Embryonic facial prominence (tissue), 1 donor: Measurements from ENCODE around the gene C5orf63.
"Not testable (repeated sequence)": the region's sequence is repeated elsewhere in the genome, so short reads cannot be mapped to it uniquely, and the experiment has no call there.

Source experiments
- DNase-seq: peaks from one replicate; pipeline ENCODE4 v3.0.0-alpha.2; 2016; ENCODE audit errors: extremely low spot score

Gene C5orf63

DNA sequence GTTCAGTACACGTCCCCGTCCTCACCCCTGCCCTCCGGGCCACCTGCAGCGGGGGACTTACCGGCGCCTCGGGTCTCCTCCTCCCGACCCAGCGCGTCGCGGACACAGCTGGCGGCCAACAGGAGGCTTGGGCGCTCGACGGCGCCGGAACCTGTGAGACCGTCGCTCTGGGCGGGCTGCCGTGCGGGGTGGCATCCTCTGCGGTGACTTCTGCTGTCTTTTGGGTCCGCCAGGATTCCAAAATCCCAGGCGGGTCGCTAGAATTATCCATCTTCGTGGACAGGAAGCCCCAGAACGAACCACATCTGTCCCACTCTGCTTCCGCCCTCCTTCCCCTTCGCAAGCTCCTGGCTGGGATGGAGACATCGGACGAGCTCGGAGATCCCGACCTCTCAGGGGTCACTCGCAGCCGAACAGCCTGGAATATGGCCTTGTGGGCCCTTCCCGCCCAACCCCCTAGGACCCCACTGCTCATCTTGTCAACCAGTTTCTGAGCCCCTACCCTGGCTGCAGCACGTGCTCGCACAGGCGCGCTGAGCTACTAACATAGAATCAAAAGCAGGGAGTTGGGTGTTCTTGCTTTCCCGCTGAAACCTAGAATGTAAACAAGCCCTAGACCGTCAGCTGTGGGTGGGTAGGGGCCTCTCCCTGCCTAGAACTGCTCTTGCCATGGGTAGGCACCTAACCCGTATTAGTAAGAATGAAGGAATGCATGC, 42.0 kb downstream of the C5orf63 start:
- no peak for DNase-seq

DNA sequence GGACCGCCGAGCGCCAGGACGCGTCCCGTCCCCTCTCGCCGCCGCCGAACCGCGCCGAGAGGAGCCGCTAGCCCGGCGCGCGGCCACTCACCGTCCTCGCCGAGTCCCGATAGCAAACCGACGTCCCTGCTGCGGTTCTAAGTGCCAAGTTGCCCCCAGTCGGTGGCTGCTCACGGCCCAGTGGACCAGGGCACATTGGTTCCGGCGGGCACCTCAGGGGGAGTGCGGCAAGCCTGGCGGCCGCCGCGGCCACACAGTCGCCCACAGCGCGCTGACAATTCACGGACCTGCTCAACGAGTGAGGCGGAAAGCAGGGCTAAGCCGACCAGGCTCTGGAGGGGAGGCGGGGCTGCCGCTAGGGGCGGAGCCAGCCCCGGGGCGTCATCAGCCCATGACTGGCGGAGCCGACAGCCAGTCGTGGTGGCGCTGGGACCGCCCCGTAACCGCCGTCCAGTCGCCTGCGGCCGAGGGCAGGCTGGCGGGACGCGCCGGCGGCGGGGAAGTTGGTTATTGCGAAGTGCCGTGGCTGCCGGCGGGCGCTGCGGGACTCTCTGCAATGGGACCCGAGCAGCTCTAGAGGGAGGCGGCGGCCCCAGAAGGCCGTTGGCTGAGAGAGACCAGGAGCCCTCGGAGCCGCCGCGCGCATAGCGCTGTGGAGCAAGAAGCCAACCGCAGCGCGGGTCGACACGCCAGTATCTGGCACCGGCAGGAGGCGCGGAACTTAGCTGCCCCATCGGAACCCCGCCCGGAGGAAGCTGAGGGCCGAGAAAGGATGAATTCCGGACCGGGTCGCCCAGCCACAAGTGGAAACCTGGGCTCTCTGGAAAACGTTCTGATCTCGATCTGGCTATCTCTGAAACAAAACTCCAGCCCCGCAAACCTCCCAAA, 42.8 kb downstream of the C5orf63 start, which contains the start of gene MARCHF3:
Gene MARCHF3 (minus strand): TSS at position 300 of the 888 bp plus-strand sequence. CDS start 112,387 bp downstream, outside the sequence.
- peak; percentile 83 for DNase-seq

DNA sequence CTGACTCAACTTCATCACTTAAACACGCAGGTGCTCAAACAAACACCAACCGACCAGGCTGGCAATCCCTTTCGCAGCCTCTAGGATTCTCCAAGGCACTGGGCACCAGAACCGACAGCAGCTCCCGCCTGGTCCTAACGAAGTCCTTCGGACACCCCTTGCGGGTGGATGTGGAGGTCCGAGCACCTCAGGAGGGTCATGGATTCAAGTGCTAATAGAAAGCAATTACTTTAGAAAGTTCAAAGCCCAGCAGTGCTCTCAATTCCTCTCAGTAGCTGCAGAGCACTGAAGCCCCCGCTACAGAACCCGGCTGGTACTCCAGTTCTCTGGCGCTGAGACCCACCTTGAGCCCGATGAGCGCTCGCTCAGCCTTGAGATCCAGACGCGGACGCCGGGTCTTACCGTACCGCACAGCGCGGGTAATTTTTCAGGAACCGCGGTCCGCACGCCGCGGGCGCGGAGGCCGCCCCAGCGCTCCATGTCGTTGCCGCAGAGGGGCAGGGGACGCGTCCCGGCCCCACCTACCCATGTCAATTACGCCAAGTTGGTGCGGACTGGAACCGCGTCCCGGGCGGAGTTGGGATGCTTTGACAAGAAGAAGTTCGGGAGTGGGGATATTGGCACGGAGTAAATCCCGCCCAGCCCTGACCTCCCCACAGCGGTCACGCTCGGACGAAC, 43.6 kb downstream of the C5orf63 start:
- DNase-seq: no peak

GRCh38 chr5:127028822-127029457, 44.4 kb downstream of the C5orf63 start:
- DNase-seq: no peak

DNA sequence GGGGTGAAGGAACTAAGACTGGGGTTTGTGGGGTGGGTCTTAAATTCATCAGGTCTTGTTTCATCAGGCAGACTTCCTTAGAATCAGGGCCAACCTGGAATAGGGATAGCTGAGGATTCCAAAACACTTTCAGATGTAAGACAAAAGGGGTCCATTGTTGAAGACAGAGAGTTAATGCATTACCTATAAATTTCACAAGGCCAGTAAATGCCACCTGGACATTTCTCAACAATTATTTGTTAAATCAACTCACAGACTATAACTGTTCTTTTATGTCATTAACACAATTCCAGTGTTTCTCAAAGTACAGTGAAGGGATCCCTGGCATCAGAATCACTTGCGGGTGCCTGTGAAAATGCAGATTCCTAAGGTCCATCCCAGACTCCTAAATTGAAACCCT, 45.8 kb downstream of the C5orf63 start:
- no peak for DNase-seq

- DNase-seq: no peak
These were observed 47.1 kb downstream of the C5orf63 start for GRCh38 chr5:127026166-127026565.

- no peak for DNase-seq
These were observed 47.8 kb downstream of the C5orf63 start for GRCh38 chr5:127025467-127025866.

DNA sequence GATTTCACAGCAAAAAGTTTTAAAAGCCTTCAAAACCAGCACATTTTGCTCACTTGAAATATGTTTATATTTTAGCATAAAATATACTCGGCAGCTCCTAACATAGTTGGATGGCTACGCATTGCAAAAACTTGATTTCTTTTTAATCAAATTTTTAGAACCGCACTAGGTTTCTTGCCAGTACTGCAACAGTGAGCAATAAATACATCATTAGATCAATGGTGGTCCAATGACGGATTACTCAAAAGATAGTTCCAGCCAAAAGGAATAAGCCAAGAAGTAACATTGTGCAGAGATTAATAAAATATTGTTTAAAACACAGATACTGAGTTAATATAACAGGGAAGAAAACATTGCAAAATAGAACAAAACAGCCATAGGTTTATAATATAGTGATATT, 48.5 kb downstream of the C5orf63 start:
- DNase-seq: no peak

DNA sequence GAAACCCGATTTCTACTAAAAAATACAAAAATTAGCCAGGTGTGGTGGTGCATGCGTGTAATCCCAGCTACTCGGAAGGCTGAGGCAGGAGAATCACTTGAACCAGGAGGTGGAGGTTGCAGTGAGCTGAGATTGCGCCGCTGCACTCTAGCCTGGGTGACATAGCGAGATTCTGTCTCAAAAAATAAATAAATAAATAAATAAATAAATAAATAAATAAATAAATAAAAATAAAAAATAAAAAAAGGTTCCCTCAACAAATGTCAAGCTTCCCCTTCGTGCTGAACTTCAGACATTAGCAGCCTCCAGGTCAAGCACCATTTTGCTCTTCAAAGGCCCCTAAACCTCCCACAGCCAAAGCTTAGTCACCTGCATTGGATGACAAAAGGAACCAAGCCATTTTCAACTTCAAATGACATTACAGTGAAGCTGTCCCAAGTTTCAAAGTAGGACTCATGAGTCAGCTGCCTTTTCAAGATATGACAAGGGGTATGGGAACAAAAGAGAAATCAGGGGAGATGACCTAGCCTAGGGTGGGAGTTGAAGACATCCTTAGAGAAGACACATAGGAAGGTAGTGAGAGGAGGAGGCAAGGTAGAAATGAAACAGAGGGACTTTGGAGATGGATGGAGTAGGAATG, 49.6 kb downstream of the C5orf63 start:
- DNase-seq: not testable (repeated sequence)

- DNase-seq: no peak
These were observed 50.5 kb downstream of the C5orf63 start for GRCh38 chr5:127022846-127023245.

- DNase-seq: no peak
These were observed 53.4 kb downstream of the C5orf63 start for GRCh38 chr5:127019928-127020327.

- DNase-seq: not testable (repeated sequence)
These were observed 56.6 kb downstream of the C5orf63 start for GRCh38 chr5:127016722-127017121.

GRCh38 chr5:127015716-127016115, 57.6 kb downstream of the C5orf63 start:
- DNase-seq: no peak

DNA sequence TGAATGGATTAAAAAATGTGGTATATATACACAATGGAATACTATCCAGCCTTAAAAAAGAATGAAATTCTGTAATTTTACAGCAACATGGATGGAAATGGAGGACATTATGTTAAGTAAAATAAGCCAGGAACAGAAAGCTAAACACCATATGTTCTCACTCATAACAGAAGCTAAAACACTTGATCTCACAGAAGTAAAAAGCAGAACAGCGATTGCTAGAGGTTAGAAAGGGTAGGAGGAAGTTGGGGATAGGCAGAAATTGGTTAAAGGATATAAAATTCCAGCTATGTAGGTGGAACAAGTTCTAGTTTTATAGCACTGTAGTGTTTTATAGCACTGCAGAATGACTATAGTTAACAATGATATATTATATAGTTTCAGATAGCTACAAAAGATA, 58.7 kb downstream of the C5orf63 start:
- DNase-seq: no peak

- no peak for DNase-seq
These were observed 59.9 kb downstream of the C5orf63 start for GRCh38 chr5:127013407-127013806.

DNA sequence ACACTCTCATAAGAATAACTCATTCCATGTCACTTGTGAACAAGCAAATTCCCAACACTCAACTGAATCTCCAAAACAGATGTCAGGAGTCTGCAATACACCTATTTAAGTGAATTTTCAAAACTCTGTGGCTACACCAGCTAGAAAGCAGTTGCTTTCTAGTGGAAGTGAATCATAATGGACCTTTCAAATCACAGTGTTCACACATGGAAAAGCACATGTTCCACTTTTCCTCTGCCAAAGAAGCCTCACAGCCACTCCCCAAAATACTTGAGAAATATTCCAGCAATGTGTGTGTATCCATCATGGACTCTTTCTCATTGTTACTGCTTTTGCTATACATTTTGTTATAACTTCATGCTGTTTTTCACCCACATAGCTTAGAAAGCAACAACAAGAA, 60.4 kb downstream of the C5orf63 start:
- no peak for DNase-seq

GRCh38 chr5:127011961-127012644, 61.2 kb downstream of the C5orf63 start:
- DNase-seq: no peak

- DNase-seq: no peak
These were observed 62.1 kb downstream of the C5orf63 start for GRCh38 chr5:127011153-127011552.

- no peak for DNase-seq
These were observed 62.9 kb downstream of the C5orf63 start for GRCh38 chr5:127010362-127010761.

DNA sequence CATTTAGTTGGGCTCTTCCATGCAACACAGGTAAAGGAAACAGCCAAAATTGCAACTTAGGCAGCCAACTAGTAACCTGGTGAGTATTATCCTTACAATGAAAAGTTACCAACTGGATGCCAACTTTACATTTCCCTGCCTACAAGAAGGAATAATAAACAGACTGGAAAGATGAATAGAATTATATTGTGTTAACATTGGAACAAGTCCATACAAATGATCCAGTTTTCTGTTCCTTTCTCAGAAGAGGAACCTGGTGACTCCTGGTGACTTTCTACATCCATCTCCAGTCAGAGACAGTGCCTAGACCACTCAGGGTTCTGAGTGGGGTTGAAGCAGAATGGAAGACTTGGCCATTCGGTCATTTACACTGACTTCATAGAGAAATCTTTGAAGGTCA, 63.5 kb downstream of the C5orf63 start:
- no peak for DNase-seq
